T-helper 2 cell treated with Interferon-gamma antibody and Interleukin-4, amounts not matched to agents 5 μg/mL and 100 μg/mL, for 36 hours (primary cell): ENCODE measurements around the gene NMU.
"Not testable (repeated sequence)": the region's sequence is repeated elsewhere in the genome, so short reads cannot be mapped to it uniquely, and the experiment has no call there.

Experiments
- DNase-seq: peaks from one replicate; pipeline ENCODE4 v3.0.0; 2021; ENCODE audit warnings: low spot score
- H3K27ac Mint-ChIP-seq: one replicate; pipeline ENCODE4 v1.8.0; 2021; ENCODE audit warnings: mild to moderate bottlenecking, mixed read lengths
- H3K27me3 Mint-ChIP-seq: one replicate; pipeline ENCODE4 v1.8.0; 2021; ENCODE audit warnings: low read depth, mixed read lengths
- H3K36me3 Mint-ChIP-seq: one replicate; pipeline ENCODE4 v1.8.0; 2021; ENCODE audit warnings: low read depth, mixed read lengths
- H3K4me1 Mint-ChIP-seq: one replicate; pipeline ENCODE4 v1.8.0; 2021; ENCODE audit warnings: low read depth, mixed read lengths
- H3K4me3 Mint-ChIP-seq: one replicate; pipeline ENCODE4 v1.8.0; 2022; ENCODE audit warnings: mild to moderate bottlenecking, moderate library complexity, mixed read lengths
- H3K9me3 Mint-ChIP-seq: one replicate; pipeline ENCODE4 v1.8.0; 2021; ENCODE audit warnings: mixed read lengths

NMU gene

GRCh38 chr4:55654131-55654530 is 18.0 kb upstream of the NMU start:
- peaks cover 5% of the 10 kb centered on the region for H3K27me3 Mint-ChIP-seq
- H3K4me3 Mint-ChIP-seq = no peak overlapping the region
- H3K9me3 Mint-ChIP-seq = no peaks in the 10 kb centered on the region
- no peaks in the 10 kb centered on the region for H3K36me3 Mint-ChIP-seq
- no peaks in the 10 kb centered on the region for H3K4me1 Mint-ChIP-seq
- no peak for DNase-seq
- no peak overlapping the region for H3K27ac Mint-ChIP-seq

- no peaks in the 10 kb centered on the region for H3K9me3 Mint-ChIP-seq
- H3K27me3 Mint-ChIP-seq = peaks cover 5% of the 10 kb centered on the region
- DNase-seq = no peak
- H3K27ac Mint-ChIP-seq = no peak overlapping the region
- H3K36me3 Mint-ChIP-seq = no peaks in the 10 kb centered on the region
- no peaks in the 10 kb centered on the region for H3K4me1 Mint-ChIP-seq
- no peak overlapping the region for H3K4me3 Mint-ChIP-seq
Measured at GRCh38 chr4:55650483-55650882, 14.4 kb upstream of the NMU start.

- H3K4me3 Mint-ChIP-seq = no peak overlapping the region
- DNase-seq = no peak
- H3K4me1 Mint-ChIP-seq = peaks cover 8% of the 10 kb centered on the region
- H3K27ac Mint-ChIP-seq = no peak overlapping the region
- H3K9me3 Mint-ChIP-seq = no peaks in the 10 kb centered on the region
- H3K36me3 Mint-ChIP-seq = no peaks in the 10 kb centered on the region
- H3K27me3 Mint-ChIP-seq = peaks cover 55% of the 10 kb centered on the region
Measured at GRCh38 chr4:55637272-55637820, 1.2 kb upstream of the NMU start.

GRCh38 chr4:55636656-55636999 is 530 bp upstream of the NMU start:
- no peak for DNase-seq
- Mint-ChIP-seq H3K4me1 (peaks cover 8% of the 10 kb centered on the region), H3K9me3 (no peaks in the 10 kb centered on the region), H3K27ac (no peak overlapping the region), H3K27me3 (peaks cover 59% of the 10 kb centered on the region), H3K4me3 (peak overlapping the region; percentile 65), H3K36me3 (no peaks in the 10 kb centered on the region)

- H3K36me3 Mint-ChIP-seq = no peaks in the 10 kb centered on the region
- peak overlapping the region; percentile 55 for H3K4me3 Mint-ChIP-seq
- H3K4me1 Mint-ChIP-seq = peaks cover 8% of the 10 kb centered on the region
- H3K27ac Mint-ChIP-seq = no peak overlapping the region
- DNase-seq = no peak
- no peaks in the 10 kb centered on the region for H3K9me3 Mint-ChIP-seq
- peaks cover 58% of the 10 kb centered on the region for H3K27me3 Mint-ChIP-seq
Measured at GRCh38 chr4:55635282-55635681, 816 bp downstream of the NMU start.

GRCh38 chr4:55634417-55635128 is 1.5 kb downstream of the NMU start:
- Mint-ChIP-seq H3K4me3 (no peak overlapping the region), H3K36me3 (no peaks in the 10 kb centered on the region), H3K9me3 (no peaks in the 10 kb centered on the region)

GRCh38 chr4:55633903-55634302 is 2.2 kb downstream of the NMU start:
- H3K27ac Mint-ChIP-seq = no peak overlapping the region
- no peaks in the 10 kb centered on the region for H3K36me3 Mint-ChIP-seq
- H3K27me3 Mint-ChIP-seq = peaks cover 50% of the 10 kb centered on the region
- peaks cover 8% of the 10 kb centered on the region for H3K4me1 Mint-ChIP-seq
- no peak overlapping the region for H3K4me3 Mint-ChIP-seq
- no peaks in the 10 kb centered on the region for H3K9me3 Mint-ChIP-seq
- no peak for DNase-seq

More at GRCh38 chr4:55634417-55635128, 1.5 kb downstream of the NMU start:
- Mint-ChIP-seq H3K4me1 (peaks cover 8% of the 10 kb centered on the region), H3K27ac (no peak overlapping the region), H3K27me3 (peaks cover 53% of the 10 kb centered on the region)
- DNase-seq = no peak

- H3K4me1 Mint-ChIP-seq = no peaks in the 10 kb centered on the region
- no peak overlapping the region for H3K4me3 Mint-ChIP-seq
- no peaks in the 10 kb centered on the region for H3K27me3 Mint-ChIP-seq
- H3K27ac Mint-ChIP-seq = no peak overlapping the region
- DNase-seq = no peak
- no peaks in the 10 kb centered on the region for H3K36me3 Mint-ChIP-seq
- H3K9me3 Mint-ChIP-seq = no peaks in the 10 kb centered on the region
Measured at GRCh38 chr4:55625835-55626234, 10.3 kb downstream of the NMU start.

- not testable (repeated sequence) for DNase-seq, H3K27ac Mint-ChIP-seq, H3K4me1 Mint-ChIP-seq, H3K9me3 Mint-ChIP-seq, H3K4me3 Mint-ChIP-seq, H3K27me3 Mint-ChIP-seq, H3K36me3 Mint-ChIP-seq
Measured at GRCh38 chr4:55624063-55624462, 12.0 kb downstream of the NMU start.

- no peak overlapping the region for H3K27ac Mint-ChIP-seq
- H3K36me3 Mint-ChIP-seq = no peaks in the 10 kb centered on the region
Measured at GRCh38 chr4:55618546-55619143, 17.5 kb downstream of the NMU start.

GRCh38 chr4:55617587-55618197 is 18.4 kb downstream of the NMU start:
- H3K9me3 Mint-ChIP-seq = no peaks in the 10 kb centered on the region
- no peak for DNase-seq
- H3K27me3 Mint-ChIP-seq = no peaks in the 10 kb centered on the region
- no peak overlapping the region for H3K4me3 Mint-ChIP-seq
- no peak overlapping the region for H3K27ac Mint-ChIP-seq
- H3K4me1 Mint-ChIP-seq = peaks cover 12% of the 10 kb centered on the region
- no peaks in the 10 kb centered on the region for H3K36me3 Mint-ChIP-seq

More at GRCh38 chr4:55618546-55619143, 17.5 kb downstream of the NMU start:
- H3K4me3 Mint-ChIP-seq = no peak overlapping the region
- DNase-seq = no peak
- no peaks in the 10 kb centered on the region for H3K9me3 Mint-ChIP-seq
- no peaks in the 10 kb centered on the region for H3K27me3 Mint-ChIP-seq
- H3K4me1 Mint-ChIP-seq = peaks cover 12% of the 10 kb centered on the region

GRCh38 chr4:55615008-55615407 is 21.1 kb downstream of the NMU start:
- H3K36me3 Mint-ChIP-seq = no peaks in the 10 kb centered on the region

GRCh38 chr4:55613621-55614020 is 22.5 kb downstream of the NMU start:
- no peak for DNase-seq
- peaks cover 10% of the 10 kb centered on the region for H3K4me1 Mint-ChIP-seq
- no peak overlapping the region for H3K27ac Mint-ChIP-seq
- no peak overlapping the region for H3K4me3 Mint-ChIP-seq
- H3K9me3 Mint-ChIP-seq = no peaks in the 10 kb centered on the region
- H3K27me3 Mint-ChIP-seq = no peaks in the 10 kb centered on the region
- no peaks in the 10 kb centered on the region for H3K36me3 Mint-ChIP-seq

More at GRCh38 chr4:55615008-55615407, 21.1 kb downstream of the NMU start:
- H3K9me3 Mint-ChIP-seq = no peaks in the 10 kb centered on the region
- no peak overlapping the region for H3K27ac Mint-ChIP-seq
- peaks cover 12% of the 10 kb centered on the region for H3K4me1 Mint-ChIP-seq
- H3K27me3 Mint-ChIP-seq = no peaks in the 10 kb centered on the region
- H3K4me3 Mint-ChIP-seq = no peak overlapping the region
- no peak for DNase-seq

- no peaks in the 10 kb centered on the region for H3K36me3 Mint-ChIP-seq
Measured at GRCh38 chr4:55612341-55612740, 23.8 kb downstream of the NMU start.

More at GRCh38 chr4:55612341-55612740, 23.8 kb downstream of the NMU start:
- H3K4me3 Mint-ChIP-seq = no peak overlapping the region
- no peaks in the 10 kb centered on the region for H3K27me3 Mint-ChIP-seq
- no peak for DNase-seq
- H3K4me1 Mint-ChIP-seq = peaks cover 2% of the 10 kb centered on the region
- H3K9me3 Mint-ChIP-seq = no peaks in the 10 kb centered on the region
- no peak overlapping the region for H3K27ac Mint-ChIP-seq
